GM18508 (cell line): ENCODE data around the gene SPAG16.

ENCODE experiments used
- ATAC-seq: cut with Tn5 transposase; IDR thresholded peaks from one replicate; pipeline ENCODE4 v1.9.1; 2021; ENCODE audit warnings: moderate number of reproducible peaks; ENCODE audit not compliant: insufficient read depth, unreplicated experiment

The SPAG16 gene

DNA sequence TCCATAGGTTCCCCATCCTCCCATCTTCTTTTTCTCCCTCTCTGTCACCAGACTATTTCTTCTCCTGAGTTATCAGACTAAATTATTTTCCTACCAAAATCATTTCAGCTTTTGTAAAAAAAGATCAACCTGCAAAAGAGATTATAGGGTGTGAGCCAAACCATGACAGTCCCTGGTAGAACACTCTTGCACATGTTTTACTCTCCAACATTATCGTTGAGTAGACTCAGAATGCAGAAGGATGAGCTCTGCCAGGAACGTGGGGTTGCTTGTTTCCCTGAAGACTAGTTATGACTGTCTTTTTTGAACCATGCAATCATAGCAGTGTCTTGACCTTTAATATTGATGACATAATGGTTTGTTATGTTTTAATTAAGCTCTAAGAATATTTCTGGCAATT lies 766.5 kb downstream of the SPAG16 start:
- ATAC-seq: no peak

DNA sequence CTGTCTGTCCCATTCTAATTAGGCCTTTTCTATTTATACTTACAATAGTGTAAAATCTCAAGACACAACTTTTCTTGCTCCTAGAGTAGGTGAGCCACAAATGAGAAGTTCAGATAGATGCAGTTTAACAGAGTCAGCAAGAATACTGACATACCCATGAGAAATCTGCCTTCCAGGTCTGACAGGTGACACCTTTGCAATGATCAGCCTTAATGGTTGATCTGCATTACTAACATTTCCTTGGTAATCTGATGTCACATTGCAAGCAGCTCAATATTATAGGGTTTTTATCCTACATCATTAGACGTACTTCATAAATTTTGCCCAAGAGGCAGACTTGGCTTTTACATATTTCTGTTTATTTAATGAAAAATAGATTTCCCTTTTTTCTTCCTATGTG lies 767.3 kb downstream of the SPAG16 start:
- ATAC-seq: no peak

GRCh38 chr2:214052235-214052634 lies 768.0 kb downstream of the SPAG16 start:
- ATAC-seq: no peak

DNA sequence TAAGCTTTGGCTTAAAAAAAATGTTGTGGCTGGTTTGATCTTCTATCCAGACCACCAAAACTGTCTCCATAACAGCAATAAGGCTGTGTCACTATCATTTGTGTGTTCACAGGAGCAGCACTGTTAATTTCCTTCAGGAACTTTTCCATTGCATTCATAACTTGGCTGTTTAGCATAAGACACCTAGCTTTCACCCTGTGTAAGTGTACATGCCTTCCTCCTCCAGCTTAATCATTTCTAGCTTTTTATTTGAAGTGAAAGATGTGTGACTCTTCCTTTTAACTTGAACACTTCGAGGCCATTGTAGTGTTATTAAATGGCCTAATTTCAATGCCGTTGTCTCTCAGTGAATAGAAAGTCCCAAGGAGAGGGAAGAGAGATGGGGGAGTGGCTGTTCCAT lies 773.7 kb downstream of the SPAG16 start:
- no peak for ATAC-seq

- peak; percentile 46 for ATAC-seq
These were observed 778.0 kb downstream of the SPAG16 start for GRCh38 chr2:214062279-214062678.

DNA sequence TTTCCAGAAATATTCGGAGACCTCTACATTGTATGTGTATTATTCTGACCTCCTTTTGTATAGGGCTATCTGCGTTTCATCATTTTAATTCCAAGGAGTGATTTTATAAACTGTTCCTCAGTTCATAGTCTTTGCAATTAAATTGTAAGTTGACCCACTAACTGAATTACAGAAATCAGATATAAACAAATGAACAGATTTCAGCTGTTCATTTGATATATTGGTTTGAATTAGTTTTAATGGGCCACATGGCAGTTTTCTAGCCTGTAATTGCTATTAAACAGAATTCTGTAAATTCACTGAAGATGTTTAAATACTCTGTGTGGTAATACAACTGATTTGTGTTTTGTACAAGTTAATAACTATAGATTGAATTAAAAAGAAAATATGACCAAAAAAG lies 780.2 kb downstream of the SPAG16 start:
- no peak for ATAC-seq

- ATAC-seq: no peak
These were observed 782.6 kb downstream of the SPAG16 start for GRCh38 chr2:214066862-214067261.

DNA sequence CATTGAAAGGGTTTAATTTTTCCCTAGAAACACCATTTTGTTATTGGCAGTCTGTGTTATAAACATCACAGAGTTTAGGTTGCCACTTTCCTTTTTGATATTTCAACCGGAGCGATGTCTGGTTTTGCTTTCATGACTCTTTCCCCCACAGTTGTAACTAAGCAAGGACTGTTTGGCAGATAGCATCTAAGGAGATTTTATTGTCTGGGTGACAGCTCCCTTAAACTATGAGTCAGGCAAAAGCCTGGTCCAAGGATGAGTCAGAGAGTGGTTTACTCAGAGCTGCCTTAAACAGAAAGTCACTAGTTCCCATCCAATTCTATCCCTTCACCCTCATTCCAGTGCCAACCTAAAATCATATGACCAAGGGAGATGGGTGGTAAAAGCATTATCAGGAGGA lies 785.0 kb downstream of the SPAG16 start:
- no peak for ATAC-seq

DNA sequence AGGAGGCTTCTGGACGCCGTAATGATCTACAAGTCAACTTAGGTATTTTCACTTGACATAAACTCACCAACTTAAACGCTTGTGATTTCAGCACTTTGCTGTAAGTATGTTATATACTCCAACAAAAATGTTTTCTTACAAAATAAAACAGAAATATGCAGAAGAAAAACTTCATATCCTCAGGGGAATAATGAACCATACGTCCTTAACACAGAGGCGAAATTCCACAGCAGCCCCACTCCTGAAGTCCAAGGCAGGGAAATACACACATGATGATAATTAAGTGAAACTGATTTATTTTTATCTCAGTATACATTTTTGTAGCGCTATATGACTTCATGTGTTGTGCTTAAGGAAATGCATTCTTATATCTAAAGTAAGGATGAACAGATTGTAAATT lies 791.2 kb downstream of the SPAG16 start:
- ATAC-seq: no peak

- peak; percentile 93 for ATAC-seq
These were observed 792.3 kb downstream of the SPAG16 start for GRCh38 chr2:214076527-214076926.

DNA sequence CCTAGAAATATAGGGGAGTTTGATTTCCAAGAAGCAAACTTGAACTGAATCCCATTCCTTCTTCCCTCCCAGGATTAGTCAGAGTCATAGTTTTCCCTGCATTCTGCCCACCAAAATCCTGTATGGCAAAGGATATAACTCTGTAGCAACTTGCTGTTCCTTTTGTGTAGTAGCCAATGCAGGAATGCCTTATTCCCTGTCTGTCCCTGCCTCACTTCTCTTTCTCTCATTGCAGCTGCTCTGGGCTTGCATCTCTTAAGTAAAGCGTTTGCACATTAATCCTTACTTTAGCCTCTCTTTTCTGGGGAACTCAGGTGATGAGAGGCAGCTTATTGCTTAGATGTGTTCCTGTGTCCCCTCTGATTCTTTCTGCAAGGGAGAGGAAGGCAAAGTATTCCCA lies 793.5 kb downstream of the SPAG16 start:
- ATAC-seq: no peak

DNA sequence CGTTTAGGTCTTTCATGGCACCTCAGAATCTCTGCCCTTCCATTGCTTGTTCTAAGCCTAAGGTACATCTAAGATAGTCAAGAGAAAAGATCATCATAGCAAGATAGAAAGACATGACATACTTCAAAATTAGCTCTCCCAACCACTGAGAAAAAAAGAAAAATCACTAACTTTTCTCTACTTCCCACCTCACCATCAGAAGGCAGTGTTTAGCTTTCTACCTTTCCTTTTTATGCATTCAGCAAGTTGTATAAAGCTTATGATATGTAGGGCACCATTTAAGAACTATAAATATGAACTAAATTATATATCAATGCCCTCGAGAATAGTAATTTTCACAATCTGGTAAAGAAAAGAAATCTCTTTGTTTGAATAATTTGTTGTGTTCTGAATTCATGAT lies 794.8 kb downstream of the SPAG16 start:
- no peak for ATAC-seq

- no peak for ATAC-seq
These were observed 804.3 kb downstream of the SPAG16 start for GRCh38 chr2:214088536-214088935.

DNA sequence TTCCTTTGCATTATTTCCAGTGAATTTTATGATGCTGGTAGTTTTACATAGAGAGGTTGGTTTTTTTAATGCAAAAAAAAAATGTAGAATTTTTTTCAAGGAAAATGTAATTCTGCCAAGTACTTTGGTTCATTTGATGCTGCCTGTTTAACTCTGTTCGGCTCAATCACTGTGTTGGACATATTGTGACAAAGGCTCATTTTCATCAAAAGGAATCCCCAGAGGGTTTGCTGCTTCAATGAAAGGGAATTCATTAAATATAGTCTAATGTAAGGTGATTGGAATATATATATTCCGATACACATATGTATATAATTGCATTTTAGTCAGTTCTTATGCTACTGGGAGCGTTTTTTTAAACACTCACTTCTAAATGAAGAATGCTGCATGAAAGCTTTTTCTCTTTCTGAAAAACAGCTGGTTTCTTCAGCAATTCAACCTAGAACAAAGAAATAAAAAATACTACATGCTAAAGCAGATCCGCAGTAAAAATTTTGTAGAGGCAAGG lies 812.0 kb downstream of the SPAG16 start:
- no peak for ATAC-seq

DNA sequence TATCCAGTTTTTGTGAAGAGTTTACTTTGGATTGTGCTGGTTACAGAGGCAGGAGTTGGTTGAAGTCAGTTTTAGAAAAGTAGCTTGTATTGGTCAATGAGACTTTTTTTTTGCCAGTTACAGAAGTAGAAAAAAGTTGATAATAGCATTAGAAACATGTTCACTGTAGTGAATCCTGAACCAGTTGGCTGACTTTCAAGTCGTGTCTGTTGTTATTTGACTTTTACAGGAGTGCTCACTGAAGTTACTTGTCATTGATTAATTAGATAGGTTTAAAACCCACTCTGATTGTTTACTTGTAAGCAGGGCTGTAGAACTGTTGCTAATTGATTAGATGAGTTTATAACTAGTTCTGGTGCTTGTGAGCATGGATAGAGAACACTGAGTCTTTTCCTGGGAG lies 814.5 kb downstream of the SPAG16 start:
- ATAC-seq: no peak

- no peak for ATAC-seq
These were observed 816.2 kb downstream of the SPAG16 start for GRCh38 chr2:214100488-214100887.

- no peak for ATAC-seq
These were observed 819.2 kb downstream of the SPAG16 start for GRCh38 chr2:214103276-214104001.

DNA sequence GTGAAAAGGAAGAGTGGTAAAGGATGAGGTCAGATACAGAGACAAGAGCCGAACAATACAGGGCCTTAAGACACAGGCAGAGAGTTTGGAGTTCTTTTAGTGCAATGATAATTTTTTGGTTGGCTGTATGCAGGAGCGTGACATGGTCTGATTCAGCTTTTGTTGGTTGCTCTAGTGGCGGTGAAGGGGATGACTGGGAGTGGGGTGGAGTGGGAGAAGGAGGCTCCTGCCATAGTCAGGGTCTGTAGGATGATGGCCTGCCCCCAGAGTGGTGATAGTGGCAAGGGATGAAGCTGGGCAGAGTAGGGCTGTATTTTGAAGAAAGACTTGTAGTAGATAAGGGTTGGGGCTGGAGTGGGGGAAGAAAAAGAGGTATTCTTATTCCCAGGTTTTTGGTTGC lies 820.0 kb downstream of the SPAG16 start:
- ATAC-seq: no peak

- no peak for ATAC-seq
These were observed 820.7 kb downstream of the SPAG16 start for GRCh38 chr2:214104967-214105366.

DNA sequence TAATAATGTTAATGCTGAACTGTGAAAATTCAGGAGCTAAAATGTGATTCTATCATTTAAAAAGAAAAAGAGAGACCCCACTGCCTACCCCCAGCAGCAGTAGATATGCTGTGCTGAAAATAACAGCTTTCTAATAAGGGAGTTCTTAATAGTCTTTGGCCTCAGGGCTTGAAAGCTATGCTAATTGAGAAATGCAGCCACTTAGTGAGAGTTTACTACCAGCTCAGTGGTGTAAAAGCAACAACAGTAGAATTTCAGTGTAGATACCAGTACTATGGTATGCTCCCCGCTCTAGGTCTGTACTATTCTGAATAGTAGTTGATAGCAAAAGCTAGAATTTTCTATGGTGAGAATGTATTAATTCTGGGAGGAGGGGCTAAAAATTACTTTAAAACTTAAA lies 823.5 kb downstream of the SPAG16 start:
- ATAC-seq: no peak

DNA sequence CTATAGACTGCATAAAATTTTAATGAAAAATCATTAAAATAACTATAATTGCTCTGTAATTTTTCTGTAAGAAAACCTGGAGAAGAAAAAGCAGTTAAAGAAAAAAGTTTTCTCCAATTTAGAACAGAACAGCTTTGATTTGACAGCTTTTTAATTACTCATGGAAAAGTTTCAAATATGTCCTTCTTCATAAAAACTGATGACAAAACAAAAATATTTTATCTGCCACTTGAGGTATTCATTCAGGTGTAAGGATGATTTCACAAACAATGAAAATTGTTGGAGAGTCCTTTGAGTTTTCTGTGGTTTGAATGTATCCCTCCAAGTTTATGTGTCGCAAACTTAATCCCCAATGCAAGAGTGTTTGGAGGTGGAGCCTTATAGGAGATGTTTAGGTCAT lies 824.3 kb downstream of the SPAG16 start:
- no peak for ATAC-seq

DNA sequence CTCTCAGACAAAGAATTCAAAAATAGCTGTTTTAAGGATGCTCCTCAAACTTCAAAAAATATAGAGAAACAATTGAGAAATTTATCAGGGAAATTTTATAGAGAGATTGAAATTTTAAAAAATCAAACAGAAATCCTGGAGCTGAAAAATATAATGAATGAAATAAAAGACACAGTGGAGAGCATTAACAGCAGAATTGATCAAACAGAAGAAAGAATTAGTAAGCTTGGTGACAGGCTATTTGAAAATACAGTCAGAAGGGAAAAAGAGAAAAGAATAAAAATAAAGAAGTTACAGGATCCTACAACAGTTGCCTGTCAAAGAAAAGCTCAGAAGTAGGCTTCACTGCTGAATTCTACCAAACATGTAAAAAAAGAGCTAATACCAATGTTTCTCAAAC lies 832.8 kb downstream of the SPAG16 start:
- no peak for ATAC-seq
